Smooth muscle cell (in vitro differentiated cells): Measurements from ENCODE around the gene NPDC1. TPM values are rescaled to one million over a fixed set of nuclear protein-coding genes. Genes with fewer than 3 reads are reported as not detected.

ENCODE experiments used
- DNase-seq: peaks from one replicate; lab custom pipeline; 2025; ENCODE audit not compliant: unreplicated experiment; lab: John Stamatoyannopoulos, UW
- H2AFZ ChIP-seq: fragments of 200-600 bp; sonication (generic); 2 replicates; pipeline ENCODE4 v1.6.0; 2016; ENCODE audit warnings: antibody characterized with exemption, low read depth, mild to moderate bottlenecking
- H3F3A ChIP-seq: fragments of 200-600 bp; sonication (generic); 2 replicates; pipeline ENCODE4 v1.6.0; 2017; ENCODE audit warnings: antibody characterized with exemption, low read depth
- H3K27ac ChIP-seq: fragments of 200-600 bp; sonication (generic); 2 replicates; pipeline ENCODE4 v1.5.1; 2016; ENCODE audit warnings: low read depth, mild to moderate bottlenecking
- H3K27me3 ChIP-seq: fragments of 200-600 bp; sonication (generic); 2 replicates; pipeline ENCODE4 v1.6.1; 2016; ENCODE audit warnings: low read depth, mild to moderate bottlenecking
- H3K36me3 ChIP-seq: fragments of 200-600 bp; sonication (generic); 2 replicates; pipeline ENCODE4 v1.5.1; 2016; ENCODE audit warnings: low read depth
- H3K4me1 ChIP-seq: fragments of 200-600 bp; sonication (generic); 2 replicates; pipeline ENCODE4 v1.5.1; 2016; ENCODE audit warnings: low read depth
- H3K4me2 ChIP-seq: fragments of 200-600 bp; sonication (generic); 2 replicates; pipeline ENCODE4 v1.6.0; 2016; ENCODE audit warnings: mild to moderate bottlenecking
- H3K4me3 ChIP-seq: fragments of 200-600 bp; sonication (generic); 2 replicates; pipeline ENCODE4 v1.5.1; 2016; ENCODE audit warnings: mild to moderate bottlenecking
- H3K79me2 ChIP-seq: fragments of 200-600 bp; sonication (generic); 2 replicates; pipeline ENCODE4 v1.6.0; 2016; ENCODE audit warnings: low read depth, mild to moderate bottlenecking
- H3K9ac ChIP-seq: fragments of 200-600 bp; sonication (generic); 2 replicates; pipeline ENCODE4 v1.6.0; 2016; ENCODE audit warnings: low read depth
- H3K9me3 ChIP-seq: fragments of 200-600 bp; sonication (generic); replicated peaks from 2 replicates; pipeline ENCODE4 v1.5.1; 2016; ENCODE audit warnings: low read depth
- H4K20me1 ChIP-seq: fragments of 200-600 bp; sonication (generic); 2 replicates; pipeline ENCODE4 v1.6.0; 2016; ENCODE audit warnings: low read depth
- CTCF ChIP-seq: fragments of 200-600 bp; sonication (generic); IDR thresholded peaks from 2 replicates; pipeline ENCODE4 v1.5.1; 2017; ENCODE audit warnings: borderline replicate concordance, mild to moderate bottlenecking, antibody characterized with exemption; ENCODE audit not compliant: insufficient read depth, poor library complexity, severe bottlenecking
- WGBS: methylation state at CpG from one replicate; pipeline ENCODE4 v1.1.7; 2016; ENCODE audit warnings: low lambda C conversion rate; 5-methylcytosine and 5-hydroxymethylcytosine counted together
- polyA plus RNA-seq: library from polyadenylated mRNA; unstranded; fragments of >200 nt; fragmentation: Nextera tagmentation; extraction: Ambion mirVana; gene quantifications from 2 replicates; pipeline ENCODE4 v1.2.1, GENCODE V29; 2016
- total RNA-seq: library from RNA; depleted of rRNA; stranded (reverse); fragments of >200 nt; gene quantifications from 2 replicates; pipeline ENCODE4 v1.2.3, GENCODE V29; 2014

NPDC1 gene
- total and polyA plus RNA-seq, 2 experiments from 2014 or later = 9.9 to 19.3 TPM

DNA sequence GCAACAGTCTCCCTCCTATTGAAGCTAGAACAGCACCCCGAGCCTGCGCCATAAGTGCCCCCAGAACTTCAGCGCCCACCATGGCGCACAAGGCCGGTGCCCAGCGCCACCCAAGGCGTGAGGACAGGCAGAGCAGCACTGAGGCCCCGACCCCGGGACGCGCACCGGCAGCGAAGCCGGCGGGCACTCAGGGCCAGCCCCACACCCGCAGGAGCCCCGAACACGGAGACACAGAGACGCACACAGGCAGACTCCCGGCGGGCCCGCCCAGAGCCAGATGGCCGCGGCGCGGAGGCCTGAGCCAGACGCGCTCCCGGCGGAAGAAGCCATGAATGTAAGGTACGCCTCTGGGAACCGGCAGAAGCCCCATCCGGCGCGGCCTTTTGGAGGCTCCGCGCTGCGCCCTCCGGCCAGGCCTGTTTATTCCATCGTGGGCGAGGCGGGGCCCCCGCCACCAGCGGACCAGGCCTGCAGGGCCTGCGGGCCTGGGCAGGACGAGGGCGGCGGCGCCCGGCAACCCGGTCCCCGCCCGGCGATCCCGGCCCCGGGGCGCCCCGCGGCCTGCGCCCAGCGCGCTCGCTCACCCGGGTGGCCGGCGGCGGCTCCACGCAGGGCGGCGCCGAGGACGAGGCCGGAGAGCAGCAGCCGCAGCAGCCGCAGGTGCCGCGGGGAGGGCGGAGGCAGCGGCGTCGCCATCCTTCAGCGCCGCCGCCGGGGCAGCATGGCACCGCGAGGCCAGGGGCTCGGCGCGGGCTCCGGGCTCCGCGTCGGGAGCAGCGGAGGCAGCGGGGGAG is 486 bp downstream of the NPDC1 start:
- H4K20me1 ChIP-seq = peaks cover 12% of the 10 kb centered on the region
- H2AFZ ChIP-seq = peak overlapping the region; percentile 77
- H3K4me2 ChIP-seq = peak overlapping the region; percentile 94
- H3F3A ChIP-seq = no peaks in the 10 kb centered on the region
- H3K9me3 ChIP-seq = no peaks in the 10 kb centered on the region
- TF ChIP-seq CTCF = no peak
- H3K27ac ChIP-seq = no peak overlapping the region
- H3K9ac ChIP-seq = no peak overlapping the region
- no peaks in the 10 kb centered on the region for H3K79me2 ChIP-seq
- peaks cover 55% of the 10 kb centered on the region for H3K27me3 ChIP-seq
- H3K4me3 ChIP-seq = peak overlapping the region; percentile 61
- DNase-seq = no peak
- no peaks in the 10 kb centered on the region for H3K36me3 ChIP-seq
- WGBS = 6% methylated on average over 81 of the region's 96 CpGs
- peaks cover 12% of the 10 kb centered on the region for H3K4me1 ChIP-seq

DNA sequence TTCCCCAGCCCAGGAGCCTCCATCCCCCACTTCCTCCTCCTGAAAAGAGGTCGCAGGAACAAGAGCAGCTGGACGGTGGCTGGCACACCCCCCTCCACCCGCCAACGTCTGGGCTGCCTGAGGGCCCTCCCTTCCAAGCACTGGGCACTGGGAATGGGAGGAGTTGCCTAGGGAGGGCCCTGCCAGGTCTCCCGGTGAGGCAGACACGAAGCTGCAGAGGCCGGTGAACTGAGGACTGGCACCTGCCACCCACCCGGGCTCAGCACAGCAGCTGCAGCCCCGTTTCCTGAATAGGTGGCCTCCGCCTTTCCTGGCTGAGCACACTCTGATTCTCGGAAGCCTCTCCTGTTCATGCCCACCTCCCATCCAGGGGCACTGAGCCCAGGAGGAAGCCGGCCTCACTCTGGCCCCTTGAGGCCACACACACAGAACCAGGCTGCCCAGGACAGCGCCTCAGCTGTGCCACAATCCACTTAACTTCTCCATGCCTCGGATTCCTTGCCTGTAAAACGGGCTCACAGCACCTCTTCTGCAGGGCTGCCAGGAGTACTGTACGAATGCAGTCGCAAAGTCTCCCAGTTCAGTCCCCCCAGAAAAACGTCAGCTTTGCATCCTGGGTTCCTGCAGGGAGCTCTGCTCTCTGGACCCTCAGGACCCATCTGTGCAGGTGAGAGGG is 1.3 kb downstream of the NPDC1 start:
- TF ChIP-seq CTCF = no peak
- peak overlapping the region; percentile 94 for H3K4me2 ChIP-seq
- H3K9me3 ChIP-seq = no peaks in the 10 kb centered on the region
- WGBS = 83% methylated on average over 18 of the region's 18 CpGs
- no peaks in the 10 kb centered on the region for H3F3A ChIP-seq
- H4K20me1 ChIP-seq = peaks cover 12% of the 10 kb centered on the region
- H3K27me3 ChIP-seq = peaks cover 48% of the 10 kb centered on the region
- no peak for DNase-seq
- no peak overlapping the region for H2AFZ ChIP-seq
- H3K27ac ChIP-seq = no peak overlapping the region
- no peak overlapping the region for H3K4me3 ChIP-seq
- no peaks in the 10 kb centered on the region for H3K79me2 ChIP-seq
- no peaks in the 10 kb centered on the region for H3K36me3 ChIP-seq
- no peak overlapping the region for H3K9ac ChIP-seq
- peaks cover 12% of the 10 kb centered on the region for H3K4me1 ChIP-seq

DNA sequence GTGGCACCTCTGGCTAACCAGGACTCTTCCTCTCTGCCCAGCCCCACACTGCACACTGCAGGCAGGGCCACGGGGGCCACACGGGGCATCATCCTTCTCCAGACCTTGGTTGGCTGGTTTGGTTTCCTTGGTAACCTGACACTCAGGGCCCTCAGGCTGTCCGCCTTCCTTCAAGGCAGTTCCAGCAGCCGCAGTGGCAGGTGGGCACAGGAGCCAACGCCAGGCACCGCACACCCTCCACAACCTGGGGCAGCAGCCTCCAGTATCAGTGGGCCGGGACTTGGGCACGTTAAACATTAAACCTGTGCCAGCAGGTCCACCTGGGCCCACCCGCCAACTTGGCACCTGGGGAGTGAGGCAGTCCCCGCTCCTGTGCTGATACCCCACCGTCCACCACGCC is 1.9 kb downstream of the NPDC1 start:
- Histone ChIP-seq H3F3A (no peaks in the 10 kb centered on the region), H3K9me3 (no peaks in the 10 kb centered on the region), H3K27me3 (peaks cover 42% of the 10 kb centered on the region), H3K4me1 (peaks cover 12% of the 10 kb centered on the region), H4K20me1 (peaks cover 12% of the 10 kb centered on the region), H3K36me3 (no peaks in the 10 kb centered on the region), H3K79me2 (no peaks in the 10 kb centered on the region), H2AFZ (no peak overlapping the region), H3K4me2 (no peak overlapping the region), H3K4me3 (no peak overlapping the region), H3K9ac (no peak overlapping the region), H3K27ac (no peak overlapping the region)
- DNase-seq = no peak
- WGBS = 90% methylated on average over 12 of the region's 12 CpGs
- no peak for TF ChIP-seq CTCF
